Activated T-helper 2 cell treated with anti-CD3 and anti-CD28 coated beads, Interferon-gamma antibody, Interleukin-2, Interleukin-4, amounts not matched to agents 10 μg/mL and 5 μg/mL and 100 μg/mL, durations not matched to agents 14 hours and 24 hours and 36 hours (primary cell): Measurements from ENCODE around the gene SPACA7. TPM values are rescaled to one million over a fixed set of nuclear protein-coding genes. Genes with fewer than 3 reads are reported as not detected.

Experiments
- DNase-seq: peaks from one replicate; pipeline ENCODE4 v3.0.0; 2021; ENCODE audit warnings: low spot score
- H3K27ac Mint-ChIP-seq: one replicate; pipeline ENCODE4 v1.8.0; 2021; ENCODE audit warnings: mixed read lengths
- H3K27me3 Mint-ChIP-seq: one replicate; pipeline ENCODE4 v1.8.0; 2021; ENCODE audit warnings: low read depth, mixed read lengths
- H3K36me3 Mint-ChIP-seq: one replicate; pipeline ENCODE4 v1.8.0; 2021; ENCODE audit warnings: low read depth, mixed read lengths
- H3K4me1 Mint-ChIP-seq: one replicate; pipeline ENCODE4 v1.8.0; 2021; ENCODE audit warnings: low read depth, mixed read lengths
- H3K4me3 Mint-ChIP-seq: one replicate; pipeline ENCODE4 v1.8.0; 2021; ENCODE audit warnings: low read depth, mild to moderate bottlenecking, moderate library complexity, mixed read lengths
- H3K9me3 Mint-ChIP-seq: one replicate; pipeline ENCODE4 v1.8.0; 2021; ENCODE audit warnings: mixed read lengths
- intact Hi-C: fragments of 100-400 bp; cut with micrococcal nuclease; formaldehyde crosslinking; loops from one replicate; pipeline ENCODE4 v1.15.1; 2023
- total RNA-seq: library from RNA; stranded (reverse); gene quantifications from 2 replicates; pipeline ENCODE4 v1.2.3, GENCODE V29; 2022

SPACA7 gene
- total RNA-seq, 1 donor from 2014 or later = not detected

DNA sequence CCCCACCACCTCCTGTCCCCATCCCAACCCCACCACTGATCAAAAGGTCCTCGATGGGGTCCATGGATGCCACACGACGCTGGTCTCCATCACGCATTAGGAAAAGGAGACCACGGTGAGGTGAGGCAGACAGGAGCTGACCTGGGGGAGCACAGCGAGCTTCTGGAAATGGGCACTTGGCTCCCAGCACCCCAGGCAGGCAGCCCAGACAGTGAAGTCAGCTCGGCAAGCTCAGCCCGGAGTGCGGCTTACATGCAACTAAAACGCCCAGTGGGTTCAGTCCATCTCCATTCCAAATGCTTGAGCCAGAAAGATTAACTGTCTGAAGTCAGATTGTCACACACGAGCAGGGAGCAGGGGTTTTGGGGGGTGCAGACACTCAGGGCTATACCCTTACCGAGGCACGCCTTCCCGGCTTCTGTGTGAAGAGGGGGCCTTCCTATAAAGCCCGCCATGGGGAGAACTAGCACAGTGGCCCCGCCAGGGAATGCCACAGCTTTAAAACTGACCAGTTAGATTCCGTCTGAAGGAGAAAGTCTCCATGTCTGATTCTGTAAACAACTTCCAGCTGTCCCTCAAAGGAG is 79.4 kb downstream of the SPACA7 start:
- no peak overlapping the region for H3K4me3 Mint-ChIP-seq
- intact Hi-C loops = no loop called here
- no peak for DNase-seq

DNA sequence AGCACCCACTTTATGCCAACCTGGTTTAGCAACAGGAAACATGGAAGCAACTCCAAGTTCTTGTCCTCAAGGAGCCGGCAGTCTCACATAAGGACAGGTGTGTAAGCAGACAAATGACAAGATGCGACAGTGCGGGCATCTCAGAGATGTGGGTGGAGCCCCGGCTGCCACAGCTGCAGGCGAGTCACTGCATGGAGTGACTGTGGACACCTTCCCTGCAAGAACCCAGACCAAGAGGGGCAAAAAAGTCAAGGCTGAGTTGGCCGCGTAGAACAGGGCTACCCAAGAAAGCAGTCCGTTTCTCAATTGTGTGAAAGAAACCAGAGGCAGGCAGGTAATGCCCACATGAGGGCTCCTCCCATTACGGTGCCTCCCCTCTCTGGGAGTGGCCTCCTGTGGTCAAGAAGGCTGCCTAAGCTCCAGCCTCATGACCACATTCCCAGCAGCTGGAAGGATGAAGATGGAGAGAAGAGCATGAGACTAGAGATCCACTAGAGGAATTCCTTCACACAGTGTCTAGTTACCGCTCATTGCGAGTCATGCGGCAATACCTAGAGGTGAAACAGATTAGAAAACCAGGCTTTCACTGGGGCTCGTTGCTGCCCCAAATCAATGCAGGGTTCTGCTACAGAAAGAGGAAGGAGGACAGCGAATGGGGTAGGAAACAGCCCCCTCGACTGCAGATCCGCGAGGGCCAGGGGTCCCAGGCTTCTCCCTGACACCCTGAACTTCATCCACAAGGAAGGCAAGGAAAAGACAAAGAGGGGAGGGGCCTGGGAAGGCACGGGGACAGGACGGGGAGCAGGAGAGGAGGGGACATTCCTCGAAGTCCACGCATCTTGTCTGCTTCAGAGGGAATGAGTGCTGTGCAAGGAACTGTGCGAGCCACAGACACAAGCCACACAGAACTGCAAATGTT is 80.2 kb downstream of the SPACA7 start:
- H3K4me3 Mint-ChIP-seq = no peak overlapping the region
- intact Hi-C loops = no loop called here
- no peak for DNase-seq

More for the DNA sequence above, 79.4 kb downstream of the SPACA7 start:
- H3K27me3 Mint-ChIP-seq = peaks cover 9% of the 10 kb centered on the region
- H3K36me3 Mint-ChIP-seq = no peaks in the 10 kb centered on the region
- no peaks in the 10 kb centered on the region for H3K9me3 Mint-ChIP-seq
- no peaks in the 10 kb centered on the region for H3K4me1 Mint-ChIP-seq
- H3K27ac Mint-ChIP-seq = no peak overlapping the region

DNA sequence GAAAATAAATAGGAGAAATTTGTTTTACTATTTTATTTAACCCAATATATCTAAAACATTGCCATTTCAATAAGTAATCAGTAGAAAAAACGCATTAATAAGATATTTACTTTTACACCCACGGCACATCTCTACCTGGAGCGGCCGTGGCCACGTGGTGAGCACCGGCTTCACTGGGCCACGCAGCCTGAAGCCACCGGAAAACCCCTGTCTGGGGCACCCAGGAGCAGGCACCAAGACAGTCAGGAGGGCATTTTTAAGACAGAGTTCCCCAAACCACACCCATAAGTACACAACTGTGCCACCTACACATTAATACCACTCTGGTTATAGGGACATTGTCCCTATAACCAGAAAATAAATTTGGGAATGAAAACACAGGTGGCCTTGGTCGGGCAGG is 80.9 kb downstream of the SPACA7 start:
- intact Hi-C loops = no loop called here
- Mint-ChIP-seq H3K27ac (no peak overlapping the region), H3K9me3 (no peaks in the 10 kb centered on the region), H3K36me3 (no peaks in the 10 kb centered on the region), H3K4me1 (no peaks in the 10 kb centered on the region), H3K27me3 (peaks cover 9% of the 10 kb centered on the region), H3K4me3 (no peak overlapping the region)
- no peak for DNase-seq

More for the DNA sequence above, 80.2 kb downstream of the SPACA7 start:
- Mint-ChIP-seq H3K4me1 (no peaks in the 10 kb centered on the region), H3K36me3 (no peaks in the 10 kb centered on the region), H3K9me3 (no peaks in the 10 kb centered on the region), H3K27ac (no peak overlapping the region), H3K27me3 (peaks cover 9% of the 10 kb centered on the region)

DNA sequence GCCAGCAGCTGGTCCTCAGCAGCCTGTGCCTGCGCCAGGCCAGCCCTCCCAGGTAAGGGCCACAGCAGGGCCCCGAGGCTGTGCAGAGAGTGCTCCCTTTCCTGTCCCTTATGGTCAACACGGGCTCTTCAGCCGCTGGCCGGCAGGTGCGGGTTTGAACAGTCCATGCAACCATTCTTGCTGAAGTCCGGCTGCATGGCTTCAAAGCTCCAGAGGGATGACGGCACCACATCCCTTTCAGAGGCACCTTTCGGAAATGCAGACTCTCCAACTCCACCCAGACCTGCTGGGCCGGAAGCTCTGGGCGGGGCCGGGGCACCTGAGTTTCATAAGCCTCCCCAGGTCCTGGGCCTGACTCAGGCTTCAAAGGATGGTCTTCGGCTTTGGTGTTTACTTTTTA is 81.3 kb downstream of the SPACA7 start:
- intact Hi-C loops = no loop called here
- no peak overlapping the region for H3K4me3 Mint-ChIP-seq
- H3K27me3 Mint-ChIP-seq = peaks cover 9% of the 10 kb centered on the region
- DNase-seq = no peak
- no peak overlapping the region for H3K27ac Mint-ChIP-seq
- H3K4me1 Mint-ChIP-seq = no peaks in the 10 kb centered on the region
- H3K36me3 Mint-ChIP-seq = no peaks in the 10 kb centered on the region
- H3K9me3 Mint-ChIP-seq = no peaks in the 10 kb centered on the region

DNA sequence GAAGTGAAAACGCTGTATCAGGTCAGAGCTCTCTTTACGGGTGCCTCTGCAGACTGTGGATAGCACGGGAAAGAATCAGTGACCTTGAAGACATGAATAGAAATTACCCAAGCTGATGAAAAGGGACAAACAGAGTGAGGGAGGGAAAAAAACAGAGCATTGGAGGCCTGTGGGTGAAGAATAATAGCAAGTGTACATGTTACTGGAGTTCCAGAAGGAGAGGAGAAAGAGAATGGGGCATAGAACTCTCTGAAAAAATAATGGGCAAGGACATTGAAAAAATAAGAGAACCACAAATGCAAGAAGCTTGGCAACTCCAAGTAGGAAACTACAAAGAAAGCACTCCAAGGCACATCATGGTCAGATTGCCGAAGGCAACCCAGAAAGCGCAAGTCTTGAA is 86.3 kb downstream of the SPACA7 start:
- no peaks in the 10 kb centered on the region for H3K36me3 Mint-ChIP-seq
- H3K27me3 Mint-ChIP-seq = peaks cover 8% of the 10 kb centered on the region
- DNase-seq = no peak
- H3K4me3 Mint-ChIP-seq = no peak overlapping the region
- no peak overlapping the region for H3K27ac Mint-ChIP-seq
- H3K4me1 Mint-ChIP-seq = no peaks in the 10 kb centered on the region
- no peaks in the 10 kb centered on the region for H3K9me3 Mint-ChIP-seq
- intact Hi-C loops = no loop called here

DNA sequence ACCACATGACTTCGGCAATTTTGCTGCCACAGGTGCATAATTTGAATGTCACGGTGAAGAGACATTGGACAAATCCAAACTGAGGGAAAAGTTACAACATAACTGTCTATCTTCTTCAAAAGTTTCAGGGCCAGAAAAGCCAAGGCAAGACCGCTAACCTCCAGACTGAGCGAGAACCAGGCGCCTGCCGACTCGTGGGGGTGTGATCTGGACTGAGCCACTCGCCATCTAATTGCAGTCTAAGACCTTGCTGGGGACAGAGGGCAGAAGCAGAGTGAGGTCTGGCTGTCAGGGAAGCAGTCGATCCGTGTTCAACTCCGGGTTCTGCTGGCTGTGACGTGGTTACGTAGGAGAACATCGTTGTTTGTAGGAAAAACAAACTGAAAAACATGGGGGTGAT is 88.6 kb downstream of the SPACA7 start:
- peaks cover 3% of the 10 kb centered on the region for H3K27me3 Mint-ChIP-seq
- no peak overlapping the region for H3K4me3 Mint-ChIP-seq
- intact Hi-C loops = no loop called here
- H3K36me3 Mint-ChIP-seq = no peaks in the 10 kb centered on the region
- no peaks in the 10 kb centered on the region for H3K4me1 Mint-ChIP-seq
- H3K9me3 Mint-ChIP-seq = no peaks in the 10 kb centered on the region
- DNase-seq = no peak
- no peak overlapping the region for H3K27ac Mint-ChIP-seq

DNA sequence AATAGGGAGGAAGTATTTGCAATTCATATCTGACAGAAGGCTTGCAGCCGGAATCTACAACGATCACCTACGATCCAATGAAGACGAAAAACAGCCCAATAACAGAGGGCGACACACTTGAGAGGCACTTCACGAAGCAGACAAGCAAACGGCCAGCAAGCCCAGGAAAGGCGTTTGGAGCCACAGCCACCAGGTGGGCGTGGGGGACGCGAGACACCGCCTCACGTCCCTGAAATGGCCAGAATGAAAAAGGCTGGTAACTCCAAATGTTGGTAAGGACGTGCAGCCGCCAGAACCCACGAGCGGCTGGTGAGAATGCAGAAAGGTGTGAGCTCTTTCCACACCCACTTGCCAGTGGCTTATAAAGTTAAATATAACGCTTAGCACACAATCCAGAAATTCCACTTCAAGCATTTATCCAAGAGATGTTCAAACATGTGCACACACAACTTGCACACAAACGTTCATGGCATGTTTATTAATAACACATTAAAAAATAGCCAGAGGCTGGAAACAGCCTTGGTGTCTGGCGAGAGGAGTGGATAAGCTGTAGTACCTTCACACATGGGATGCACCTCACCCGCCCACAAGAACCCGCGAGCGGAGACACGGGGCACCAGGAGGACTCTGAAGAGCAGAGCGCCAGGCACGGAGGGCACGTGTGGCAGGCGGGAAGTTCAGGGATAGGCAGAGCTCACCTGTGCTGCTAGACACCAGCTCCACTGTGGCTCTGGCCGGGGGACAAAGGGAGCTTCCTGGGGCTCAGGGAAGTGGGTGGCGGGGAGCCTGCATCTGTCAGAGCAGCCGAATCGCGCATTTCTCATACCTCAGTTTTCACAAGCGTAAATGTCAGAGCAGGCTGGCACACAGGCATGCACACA is 89.3 kb downstream of the SPACA7 start:
- Mint-ChIP-seq H3K27ac (no peak overlapping the region), H3K4me3 (no peak overlapping the region), H3K36me3 (no peaks in the 10 kb centered on the region), H3K9me3 (no peaks in the 10 kb centered on the region), H3K27me3 (peaks cover 2% of the 10 kb centered on the region), H3K4me1 (no peaks in the 10 kb centered on the region)
- intact Hi-C loops = no loop called here
- no peak for DNase-seq

DNA sequence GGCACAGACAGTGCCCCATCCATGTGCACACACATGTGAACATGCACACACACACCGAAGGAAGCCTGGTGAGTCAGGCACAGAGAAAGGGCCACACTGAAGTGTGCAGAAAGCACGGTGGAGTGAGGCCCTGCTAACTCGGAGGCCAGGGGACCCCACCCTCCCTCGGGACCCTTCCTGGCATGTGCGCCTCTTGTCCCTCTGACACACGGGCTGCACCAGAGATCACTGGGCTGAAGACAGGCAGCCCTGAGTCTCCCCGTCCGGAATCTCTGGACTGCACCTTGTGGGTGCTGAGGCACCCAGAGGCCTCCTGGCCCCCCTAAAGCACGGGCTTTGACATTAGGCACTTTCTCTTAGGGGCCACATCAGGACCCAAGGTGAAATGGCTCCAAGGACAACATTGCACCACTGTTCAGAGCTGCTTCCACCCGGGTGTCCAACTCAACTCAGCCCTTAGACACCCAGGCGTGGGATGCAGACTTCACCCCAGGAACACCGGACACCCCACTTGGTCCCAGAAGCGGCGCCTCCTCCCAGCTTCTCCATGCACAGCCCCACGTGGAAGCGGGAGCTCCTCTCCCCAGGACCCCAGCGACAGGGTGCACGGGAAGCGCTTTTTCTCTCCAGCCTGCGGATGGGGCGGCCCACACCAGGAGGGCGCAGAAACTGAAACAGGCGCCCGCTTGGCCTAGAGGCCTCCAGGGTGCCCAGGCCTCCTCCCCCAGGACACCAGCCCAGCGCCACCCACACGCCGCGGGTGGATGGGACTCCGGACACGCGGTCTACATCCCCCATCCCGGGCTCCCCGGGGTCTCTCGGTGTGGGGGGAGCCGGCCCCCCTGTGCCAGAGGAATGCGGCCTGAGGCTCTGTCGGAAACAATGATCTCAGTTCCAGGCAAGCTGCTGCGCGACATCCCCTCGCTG is 90.2 kb downstream of the SPACA7 start:
- Mint-ChIP-seq H3K27ac (no peak overlapping the region), H3K9me3 (no peaks in the 10 kb centered on the region), H3K36me3 (no peaks in the 10 kb centered on the region), H3K4me3 (no peak overlapping the region), H3K4me1 (no peaks in the 10 kb centered on the region), H3K27me3 (peaks cover 2% of the 10 kb centered on the region)
- DNase-seq = no peak
- intact Hi-C loops = no loop called here

DNA sequence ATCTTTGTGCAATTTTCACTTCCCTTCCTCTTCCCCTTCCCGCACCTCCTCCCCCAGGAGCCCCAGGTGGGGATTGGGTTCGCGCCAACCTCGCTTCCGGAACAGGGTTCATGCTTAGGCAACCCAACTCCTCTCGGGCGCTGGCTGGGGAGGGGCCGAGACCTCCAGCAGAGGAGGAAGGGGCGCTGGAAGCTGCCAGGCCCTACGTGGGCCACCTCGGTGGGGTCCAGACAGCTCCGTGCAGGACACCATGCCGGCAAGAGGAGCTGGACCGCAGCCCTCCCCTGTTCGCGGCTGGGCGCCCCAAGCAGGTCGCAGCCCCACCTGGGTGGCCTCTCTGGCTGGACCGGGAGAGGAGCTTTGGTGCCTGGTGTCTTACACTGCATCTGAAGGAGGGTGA is 91.1 kb downstream of the SPACA7 start:
- no peaks in the 10 kb centered on the region for H3K36me3 Mint-ChIP-seq
- intact Hi-C loops = no loop called here
- no peak for DNase-seq

DNA sequence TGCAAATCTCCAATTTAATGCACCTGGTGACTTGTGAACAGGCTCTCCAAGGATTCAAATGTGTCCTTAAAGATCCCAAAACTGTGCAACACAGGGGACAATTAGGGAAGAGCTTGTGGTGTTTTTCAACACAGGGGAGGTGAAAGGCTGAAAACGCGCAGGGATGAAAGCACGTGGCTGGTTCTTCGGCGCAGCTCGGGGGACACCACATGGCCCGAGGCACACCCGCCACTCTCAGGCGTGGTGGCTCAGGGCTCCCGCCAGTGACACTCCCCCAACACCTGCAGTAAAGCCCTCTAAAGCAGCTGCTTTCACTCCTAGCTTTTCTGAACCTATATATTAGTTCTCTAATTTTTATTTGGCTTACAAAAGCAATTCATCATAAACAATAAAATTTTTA is 91.9 kb downstream of the SPACA7 start:
- no peak for DNase-seq
- Mint-ChIP-seq H3K9me3 (no peaks in the 10 kb centered on the region), H3K36me3 (no peaks in the 10 kb centered on the region), H3K27ac (no peak overlapping the region), H3K4me3 (no peak overlapping the region), H3K4me1 (no peaks in the 10 kb centered on the region), H3K27me3 (peaks cover 2% of the 10 kb centered on the region)
- intact Hi-C loops = no loop called here

More for the DNA sequence above, 91.1 kb downstream of the SPACA7 start:
- Mint-ChIP-seq H3K27ac (no peak overlapping the region), H3K4me3 (no peak overlapping the region), H3K27me3 (peaks cover 2% of the 10 kb centered on the region), H3K9me3 (no peaks in the 10 kb centered on the region), H3K4me1 (no peaks in the 10 kb centered on the region)

DNA sequence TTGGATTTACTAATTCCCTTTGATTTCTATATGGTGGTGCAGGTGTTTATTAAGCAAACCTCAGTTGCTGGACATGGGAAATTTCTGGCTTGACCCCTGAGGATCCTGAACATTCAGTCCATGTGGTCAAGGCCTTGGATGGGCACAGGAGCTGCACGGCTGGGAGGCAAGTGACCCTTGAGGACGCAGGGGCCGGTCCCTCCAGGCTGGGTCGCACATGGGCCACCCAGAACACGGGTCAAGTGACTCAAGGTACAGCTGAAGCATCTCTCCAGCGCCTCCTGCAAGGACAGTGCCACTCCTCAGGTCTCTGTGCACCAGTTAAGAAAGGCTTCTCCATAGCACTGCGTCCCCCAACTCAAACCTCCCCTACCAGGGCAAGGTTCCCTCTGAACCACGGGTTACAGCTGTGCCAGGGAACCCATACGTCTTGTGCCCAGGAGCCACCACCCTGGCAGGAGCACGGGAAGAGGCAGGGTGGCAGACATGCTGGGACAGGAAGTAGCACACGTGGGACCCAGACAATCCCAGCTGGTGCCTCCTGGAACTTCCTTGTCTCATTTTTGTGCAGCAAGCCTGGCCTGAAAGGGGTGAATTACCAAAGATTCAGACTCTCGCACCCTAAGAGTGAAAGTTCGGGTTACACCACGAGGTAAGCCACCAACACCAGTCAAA is 93.1 kb downstream of the SPACA7 start:
- DNase-seq = no peak
- no peak overlapping the region for H3K4me3 Mint-ChIP-seq
- H3K27ac Mint-ChIP-seq = no peak overlapping the region
- no peaks in the 10 kb centered on the region for H3K27me3 Mint-ChIP-seq
- H3K9me3 Mint-ChIP-seq = no peaks in the 10 kb centered on the region
- no peaks in the 10 kb centered on the region for H3K36me3 Mint-ChIP-seq
- intact Hi-C loops = no loop called here
- H3K4me1 Mint-ChIP-seq = no peaks in the 10 kb centered on the region

DNA sequence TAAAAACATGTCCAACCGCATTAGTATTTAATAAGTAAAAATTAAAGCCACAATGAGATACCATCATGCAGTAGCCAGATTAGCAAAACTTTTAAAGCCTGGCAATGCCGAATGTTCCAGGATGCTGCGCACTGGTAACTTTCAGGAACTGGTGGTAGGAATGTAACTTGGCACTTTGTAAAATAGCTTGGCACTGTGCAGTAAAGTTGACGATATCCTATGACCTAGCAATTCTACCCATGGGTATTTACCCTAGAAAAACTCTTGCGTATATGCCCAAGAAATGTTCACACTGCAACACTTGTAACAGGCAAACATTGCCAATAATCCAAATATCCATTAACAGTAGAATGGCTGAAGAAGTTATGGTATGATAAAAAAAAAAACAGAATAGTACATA is 97.7 kb downstream of the SPACA7 start:
- Mint-ChIP-seq H3K9me3 (no peaks in the 10 kb centered on the region), H3K27ac (no peak overlapping the region), H3K4me3 (no peak overlapping the region), H3K4me1 (no peaks in the 10 kb centered on the region), H3K36me3 (no peaks in the 10 kb centered on the region), H3K27me3 (peaks cover 3% of the 10 kb centered on the region)
- DNase-seq = no peak
- intact Hi-C loops = no loop called here
